VCaP (cell line): Measurements from ENCODE around the gene DIAPH1.

ENCODE experiments used
- H3K27ac ChIP-seq: fragments of 450-650 bp; 2 replicates; pipeline ENCODE4 v1.5.1; 2017
- TF ChIP-seq, protein P1 (sequence below): fragments of 450-650 bp; conservative IDR thresholded peaks from 2 replicates; pipeline ENCODE4 v1.5.1; 2017; ENCODE audit warnings: mild to moderate bottlenecking, moderate library complexity

DIAPH1 gene

DNA sequence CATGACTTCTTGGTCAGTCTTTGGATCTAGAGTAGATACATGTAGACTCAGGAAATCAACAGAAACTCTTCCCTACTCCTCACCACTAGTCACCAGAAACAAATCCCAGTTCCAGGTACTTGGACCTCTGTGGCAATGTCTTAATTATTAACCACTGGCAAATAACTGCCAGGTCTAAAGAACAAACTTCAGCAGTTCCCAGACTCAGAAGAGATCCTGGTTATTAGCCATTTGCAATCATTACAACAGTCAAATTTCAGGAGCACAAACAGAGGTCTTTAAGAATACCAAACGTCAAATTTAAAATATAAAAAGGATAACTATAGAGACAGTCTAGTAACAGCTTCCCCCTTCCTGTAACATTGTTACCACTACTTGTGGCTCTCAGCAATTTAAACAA, 10.2 kb downstream of the DIAPH1 start:
- TF ChIP-seq, protein P1, sequence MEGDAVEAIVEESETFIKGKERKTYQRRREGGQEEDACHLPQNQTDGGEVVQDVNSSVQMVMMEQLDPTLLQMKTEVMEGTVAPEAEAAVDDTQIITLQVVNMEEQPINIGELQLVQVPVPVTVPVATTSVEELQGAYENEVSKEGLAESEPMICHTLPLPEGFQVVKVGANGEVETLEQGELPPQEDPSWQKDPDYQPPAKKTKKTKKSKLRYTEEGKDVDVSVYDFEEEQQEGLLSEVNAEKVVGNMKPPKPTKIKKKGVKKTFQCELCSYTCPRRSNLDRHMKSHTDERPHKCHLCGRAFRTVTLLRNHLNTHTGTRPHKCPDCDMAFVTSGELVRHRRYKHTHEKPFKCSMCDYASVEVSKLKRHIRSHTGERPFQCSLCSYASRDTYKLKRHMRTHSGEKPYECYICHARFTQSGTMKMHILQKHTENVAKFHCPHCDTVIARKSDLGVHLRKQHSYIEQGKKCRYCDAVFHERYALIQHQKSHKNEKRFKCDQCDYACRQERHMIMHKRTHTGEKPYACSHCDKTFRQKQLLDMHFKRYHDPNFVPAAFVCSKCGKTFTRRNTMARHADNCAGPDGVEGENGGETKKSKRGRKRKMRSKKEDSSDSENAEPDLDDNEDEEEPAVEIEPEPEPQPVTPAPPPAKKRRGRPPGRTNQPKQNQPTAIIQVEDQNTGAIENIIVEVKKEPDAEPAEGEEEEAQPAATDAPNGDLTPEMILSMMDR, result no peak
- peak overlapping the region; percentile 65 for H3K27ac ChIP-seq

DNA sequence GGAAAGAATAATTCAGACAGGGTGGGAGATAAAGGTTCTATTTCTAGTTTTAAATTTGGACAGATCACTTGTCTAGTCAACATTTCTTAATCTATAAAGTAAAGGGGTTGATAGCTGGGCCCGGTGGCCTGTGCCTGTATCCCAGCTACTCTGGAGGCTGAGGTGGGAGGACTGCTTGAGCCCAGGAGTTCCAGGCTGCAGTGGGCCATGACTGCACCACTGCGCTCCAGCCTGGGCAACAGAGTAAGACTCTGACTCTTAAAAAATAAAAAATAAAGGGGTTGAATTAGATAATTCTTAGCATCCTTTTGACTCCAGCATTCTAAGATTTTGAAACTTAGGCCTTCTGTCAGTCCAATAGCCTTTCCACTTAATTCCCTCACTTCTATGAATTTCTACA, 10.8 kb downstream of the DIAPH1 start:
- TF ChIP-seq, protein P1, result no peak

DNA sequence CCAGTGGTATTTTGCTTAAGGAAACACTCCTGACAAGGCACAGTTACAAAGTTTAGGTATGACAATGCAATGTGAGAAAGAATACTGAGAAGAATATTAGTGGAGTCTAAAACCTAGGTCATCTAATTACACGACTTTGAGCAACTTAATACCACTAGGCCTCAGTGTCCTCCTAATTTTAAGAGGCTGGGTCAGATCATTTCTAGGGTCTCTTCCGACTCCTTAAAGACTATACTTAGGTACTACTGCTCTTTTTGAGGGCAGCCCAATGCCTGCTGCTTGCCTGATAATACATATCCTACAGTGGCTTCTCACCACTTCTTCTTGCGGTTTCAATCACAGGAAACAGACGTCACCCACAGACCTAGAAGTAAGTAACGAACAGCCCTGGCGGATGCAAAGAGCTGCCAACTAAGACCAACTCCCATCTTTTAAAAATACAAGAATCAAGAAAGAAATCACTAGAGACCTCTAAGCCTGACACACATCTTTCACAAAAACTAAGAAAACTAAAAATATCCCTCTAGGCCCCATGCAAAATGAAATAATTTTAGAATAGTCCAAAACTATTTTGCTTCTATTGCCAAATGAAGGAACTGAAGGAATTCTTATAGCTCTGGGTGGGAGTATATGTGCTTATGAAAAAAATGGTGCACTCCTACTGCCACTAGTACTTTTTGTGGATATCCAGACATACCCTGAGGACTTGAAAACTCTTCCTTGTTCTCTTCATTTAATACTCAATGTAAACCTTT, 13.1 kb downstream of the DIAPH1 start:
- TF ChIP-seq, protein P1, result no peak
- H3K27ac ChIP-seq, result no peak overlapping the region

More for the DNA sequence above, 10.8 kb downstream of the DIAPH1 start:
- peak overlapping the region; percentile 65 for H3K27ac ChIP-seq

DNA sequence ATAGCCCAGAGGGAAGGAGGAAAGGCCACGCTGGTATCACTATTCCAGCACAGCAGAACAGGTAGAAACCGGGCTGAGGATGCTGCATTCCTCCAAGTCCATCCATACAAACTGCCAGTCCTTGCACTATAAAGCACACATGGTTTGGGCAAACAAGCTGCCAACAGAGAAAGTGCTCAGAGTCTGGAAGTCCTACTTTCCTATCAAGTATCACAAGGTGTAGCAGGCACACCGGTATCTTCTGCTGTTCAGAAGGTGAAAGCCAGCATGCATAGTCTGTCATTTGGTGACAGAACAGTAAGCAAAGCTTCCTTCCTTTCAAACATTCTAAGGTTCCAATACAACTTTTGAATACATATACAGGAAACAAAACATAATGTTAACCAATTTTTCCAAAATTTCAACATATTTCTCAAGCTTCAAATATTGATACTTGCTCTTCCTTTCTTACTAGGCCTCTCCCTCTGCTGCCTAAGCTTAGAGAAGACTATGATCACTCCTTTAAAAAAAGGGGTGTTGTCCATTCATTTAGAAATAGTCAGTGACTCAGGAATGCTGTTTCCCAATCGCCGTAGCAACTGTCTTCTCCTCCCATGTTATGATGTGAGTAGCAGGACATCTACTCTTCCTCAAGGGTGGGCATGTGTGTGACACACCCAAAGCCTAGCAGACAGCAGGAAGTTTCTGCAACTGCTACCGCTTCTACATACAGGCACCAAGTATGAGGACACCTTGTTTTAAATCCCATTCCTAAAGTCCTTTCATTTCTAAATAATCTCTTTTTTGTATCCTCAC, 14.7 kb downstream of the DIAPH1 start:
- TF ChIP-seq, protein P1, result no peak
- H3K27ac ChIP-seq, result no peak overlapping the region

- TF ChIP-seq, protein P1, result no peak
- no peak overlapping the region for H3K27ac ChIP-seq
Observed at GRCh38 chr5:141602606-141603005, 16.2 kb downstream of the DIAPH1 start.

DNA sequence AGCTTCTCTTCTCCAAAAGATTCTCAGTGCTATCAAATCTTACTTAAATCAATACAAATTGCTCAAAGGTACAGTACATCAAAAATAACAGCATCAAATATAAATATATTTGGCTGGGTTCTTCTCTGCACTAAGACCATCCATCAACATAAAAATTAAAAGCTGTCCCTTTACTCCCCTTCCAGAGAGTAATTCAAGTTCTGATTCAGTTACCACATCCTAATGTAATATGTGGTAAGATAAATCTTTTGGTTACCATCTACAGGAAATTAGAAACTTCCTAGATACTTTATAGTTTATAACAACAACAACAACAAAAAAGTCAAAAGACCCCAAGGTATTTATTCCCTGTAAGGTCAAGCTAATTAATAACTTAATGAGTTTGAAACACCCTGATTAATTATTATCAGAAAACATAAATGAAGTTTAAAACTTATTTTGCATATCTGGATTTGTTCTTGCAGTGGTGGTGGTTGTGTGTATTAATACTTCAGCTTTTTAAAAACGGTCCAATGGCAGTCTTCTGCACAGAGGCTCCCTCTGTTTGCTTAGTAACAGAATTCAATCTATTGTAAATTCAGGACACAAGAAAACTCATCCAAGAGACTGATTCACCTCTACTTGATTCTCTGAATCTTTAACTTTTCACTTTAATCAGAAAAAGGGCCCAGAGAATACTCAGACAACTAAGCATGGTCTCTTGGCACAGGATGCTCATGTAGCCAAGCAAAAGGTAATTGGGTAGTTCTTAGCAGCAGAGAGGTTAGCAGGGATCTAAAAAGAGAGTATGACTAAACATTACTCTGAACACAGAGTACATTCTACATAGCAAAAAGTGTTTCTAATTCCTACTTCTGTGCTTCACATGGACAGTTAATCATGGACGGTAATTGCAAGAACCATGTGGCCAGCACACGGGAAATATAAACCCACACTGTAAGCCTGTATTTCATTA, 20.1 kb downstream of the DIAPH1 start:
- TF ChIP-seq, protein P1, result no peak
- no peak overlapping the region for H3K27ac ChIP-seq
